ENCODE measurements around the gene IL10. TPM values are rescaled to one million over a fixed set of nuclear protein-coding genes. Genes with fewer than 3 reads are reported as not detected.

The IL10 gene
- polyA plus RNA-seq, 1 donor from 2014 or later: 0.56 TPM

GRCh38 chr1:206738370-206739366 lies 33.6 kb downstream of the IL10 start:
- Mint-ChIP-seq H3K27ac (peak overlapping the region; percentile 18 to 83 (median 50)), H3K36me3 (peaks cover 3% of the 10 kb centered on the region), H3K4me3 (peak overlapping the region in 2 of 4 donors; percentile 84 to 85), H3K27me3 (peaks cover 2% of the 10 kb centered on the region), H3K9me3 (no peaks in the 10 kb centered on the region), H3K4me1 (peaks cover 53 to 66% (median 64%) of the 10 kb centered on the region in 3 donors)

DNA sequence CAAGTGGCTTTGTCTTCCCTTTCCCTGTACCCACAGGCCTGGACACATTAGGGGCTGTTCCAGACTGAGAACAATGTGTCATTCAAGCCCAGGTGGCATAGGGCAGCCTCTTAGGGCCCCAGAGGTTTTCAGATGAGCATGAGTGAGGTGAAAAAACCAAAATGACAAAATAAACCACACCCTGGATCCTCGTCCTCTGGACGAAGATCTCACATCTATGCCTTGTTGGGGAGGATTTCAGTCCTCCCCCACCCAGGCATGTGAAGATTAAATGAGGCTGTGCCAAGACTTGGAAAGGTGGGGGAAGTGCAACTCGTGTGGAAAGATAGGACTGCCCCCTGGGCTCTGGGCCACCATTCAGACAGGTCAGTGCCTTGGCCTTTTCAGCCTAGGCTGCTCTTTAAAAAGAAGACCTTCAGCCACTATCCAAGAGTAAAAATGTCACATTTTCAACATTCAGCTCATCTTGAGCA lies 34.5 kb downstream of the IL10 start:
- Mint-ChIP-seq H3K27ac (peak overlapping the region; percentile 18 to 83 (median 50)), H3K9me3 (no peaks in the 10 kb centered on the region), H3K27me3 (peaks cover 2% of the 10 kb centered on the region), H3K4me1 (peaks cover 48 to 61% (median 58%) of the 10 kb centered on the region in 3 donors), H3K36me3 (peaks cover 5% of the 10 kb centered on the region), H3K4me3 (peak overlapping the region in 1 of 4 donors; percentile 49)

GRCh38 chr1:206736878-206737728 lies 35.2 kb downstream of the IL10 start:
- Mint-ChIP-seq H3K36me3 (peaks cover 5% of the 10 kb centered on the region), H3K4me3 (peak overlapping the region in 1 of 4 donors; percentile 49), H3K9me3 (no peaks in the 10 kb centered on the region), H3K27ac (peak overlapping the region; percentile 18 to 97 (median 80)), H3K4me1 (peaks cover 43 to 56% (median 55%) of the 10 kb centered on the region in 3 donors), H3K27me3 (peaks cover 2% of the 10 kb centered on the region)

GRCh38 chr1:206735553-206736031 lies 36.7 kb downstream of the IL10 start:
- H3K4me3 Mint-ChIP-seq: peak overlapping the region in 1 of 4 donors; percentile 51

DNA sequence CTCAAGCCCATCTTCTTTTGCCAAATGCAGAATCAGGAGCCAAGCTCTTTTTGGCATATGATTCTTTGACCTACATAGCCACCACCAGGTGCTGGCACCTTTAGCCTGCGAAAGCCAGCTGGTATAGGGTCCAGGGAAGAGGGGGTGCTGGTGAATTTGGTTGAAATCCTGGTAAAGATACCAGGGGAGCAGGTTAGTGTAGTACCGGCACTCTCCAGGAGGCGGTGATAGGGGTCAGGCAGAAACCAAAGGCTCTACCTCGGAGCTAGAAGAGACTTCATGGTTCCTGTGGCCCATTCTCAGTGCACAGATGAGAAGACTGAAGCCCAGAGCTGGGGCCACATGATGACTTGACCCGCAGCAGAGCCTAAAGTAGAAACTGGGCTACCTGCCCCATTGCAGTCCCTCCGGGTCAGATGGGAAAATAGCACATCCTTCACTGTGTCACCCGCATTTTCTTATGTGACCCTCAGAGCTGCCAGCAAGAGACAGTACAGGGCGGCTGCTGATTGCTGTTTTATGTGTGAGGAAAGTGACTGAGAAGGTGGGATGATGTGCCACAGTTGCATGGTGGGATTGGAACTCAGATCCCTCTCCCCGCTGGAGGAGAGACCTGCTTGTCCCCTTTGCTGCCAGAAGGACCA lies 37.7 kb downstream of the IL10 start:
- peaks cover 27 to 40% (median 36%) of the 10 kb centered on the region in 3 donors for H3K4me1 Mint-ChIP-seq
- peak overlapping the region; percentile 83 to 97 (median 87) for H3K27ac Mint-ChIP-seq
- H3K9me3 Mint-ChIP-seq: no peaks in the 10 kb centered on the region
- peaks cover 2% of the 10 kb centered on the region for H3K27me3 Mint-ChIP-seq
- peak overlapping the region in 1 of 4 donors; percentile 27 for H3K4me3 Mint-ChIP-seq
- peaks cover 5% of the 10 kb centered on the region for H3K36me3 Mint-ChIP-seq

More at GRCh38 chr1:206735553-206736031, 36.7 kb downstream of the IL10 start:
- Mint-ChIP-seq H3K4me1 (peaks cover 33 to 46% (median 40%) of the 10 kb centered on the region in 3 donors), H3K36me3 (peaks cover 5% of the 10 kb centered on the region), H3K9me3 (no peaks in the 10 kb centered on the region), H3K27me3 (peaks cover 2% of the 10 kb centered on the region), H3K27ac (peak overlapping the region in 2 of 3 donors; percentile 83 to 97)

- Mint-ChIP-seq H3K27ac (peak overlapping the region in 1 of 3 donors; percentile 78), H3K36me3 (peaks cover 2% of the 10 kb centered on the region), H3K4me3 (no peak overlapping the region), H3K27me3 (no peaks in the 10 kb centered on the region), H3K9me3 (no peaks in the 10 kb centered on the region), H3K4me1 (peaks cover 14 to 25% (median 23%) of the 10 kb centered on the region in 3 donors)
These were observed 39.3 kb downstream of the IL10 start for GRCh38 chr1:206732992-206733391.

- H3K27ac Mint-ChIP-seq: no peak overlapping the region
- H3K9me3 Mint-ChIP-seq: no peaks in the 10 kb centered on the region
- no peak overlapping the region for H3K4me3 Mint-ChIP-seq
- peaks cover 2% of the 10 kb centered on the region for H3K36me3 Mint-ChIP-seq
- no peaks in the 10 kb centered on the region for H3K27me3 Mint-ChIP-seq
- H3K4me1 Mint-ChIP-seq: peaks cover 10 to 20% (median 18%) of the 10 kb centered on the region in 3 donors
These were observed 39.8 kb downstream of the IL10 start for GRCh38 chr1:206732508-206732907.

DNA sequence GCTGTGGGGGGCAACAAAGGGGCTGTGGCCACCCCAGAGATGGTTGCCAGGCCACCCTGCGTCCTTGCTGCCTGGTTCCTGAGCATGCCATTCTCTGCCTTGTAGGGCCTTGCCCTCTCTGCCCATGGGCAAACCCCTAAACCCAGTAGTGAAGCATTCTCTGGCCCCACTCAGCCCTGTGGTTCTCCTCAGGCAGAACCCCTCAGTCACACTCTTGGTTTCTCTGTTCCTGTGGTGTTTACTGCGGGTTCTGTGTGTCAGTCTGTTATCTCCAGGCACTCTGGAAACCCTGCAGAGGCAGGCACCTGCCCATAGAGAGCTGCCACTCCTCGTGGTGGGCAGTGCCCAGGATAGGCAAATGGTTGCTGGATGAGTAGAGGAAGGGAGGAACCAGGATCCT lies 42.8 kb downstream of the IL10 start:
- peak overlapping the region in 2 of 3 donors; percentile 39 to 82 for H3K27ac Mint-ChIP-seq
- H3K4me3 Mint-ChIP-seq: no peak overlapping the region
- H3K9me3 Mint-ChIP-seq: no peaks in the 10 kb centered on the region
- no peaks in the 10 kb centered on the region for H3K27me3 Mint-ChIP-seq
- H3K4me1 Mint-ChIP-seq: peaks cover 19 to 28% (median 27%) of the 10 kb centered on the region in 3 donors
- peaks cover 2% of the 10 kb centered on the region for H3K36me3 Mint-ChIP-seq

DNA sequence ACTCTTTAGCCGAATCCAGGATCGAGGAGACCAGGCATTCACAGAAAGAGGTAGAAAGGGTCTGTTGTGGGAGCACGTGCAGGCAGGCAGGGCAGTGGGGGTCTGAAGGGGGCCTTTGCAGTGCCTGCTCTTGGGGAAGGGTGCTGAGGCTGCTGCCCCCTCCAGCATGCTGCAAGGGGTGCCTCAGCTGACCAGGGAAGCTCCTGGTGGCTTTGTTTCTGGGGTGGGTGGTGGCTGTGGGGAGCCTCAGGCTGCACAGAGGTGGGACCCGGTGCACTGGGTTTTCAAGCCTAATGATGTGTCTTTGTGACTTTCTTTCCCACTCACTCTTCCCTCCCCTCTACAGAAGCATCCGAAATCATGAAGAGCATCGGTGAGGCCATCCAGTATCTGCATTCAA lies 43.2 kb downstream of the IL10 start:
- Mint-ChIP-seq H3K27ac (peak overlapping the region in 1 of 3 donors; percentile 82), H3K27me3 (no peaks in the 10 kb centered on the region), H3K36me3 (peaks cover 2% of the 10 kb centered on the region), H3K4me3 (no peak overlapping the region), H3K9me3 (no peaks in the 10 kb centered on the region), H3K4me1 (peaks cover 19 to 31% (median 27%) of the 10 kb centered on the region in 3 donors)

- peaks cover 2% of the 10 kb centered on the region for H3K36me3 Mint-ChIP-seq
- no peaks in the 10 kb centered on the region for H3K9me3 Mint-ChIP-seq
- peaks cover 20 to 35% (median 31%) of the 10 kb centered on the region in 3 donors for H3K4me1 Mint-ChIP-seq
- H3K4me3 Mint-ChIP-seq: no peak overlapping the region
- no peaks in the 10 kb centered on the region for H3K27me3 Mint-ChIP-seq
- H3K27ac Mint-ChIP-seq: peak overlapping the region in 2 of 3 donors; percentile 23 to 82
These were observed 43.7 kb downstream of the IL10 start for GRCh38 chr1:206728697-206728987.

GRCh38 chr1:206727981-206728696 lies 44.2 kb downstream of the IL10 start:
- no peaks in the 10 kb centered on the region for H3K9me3 Mint-ChIP-seq
- H3K27ac Mint-ChIP-seq: peak overlapping the region in 2 of 3 donors; percentile 23 to 82
- H3K36me3 Mint-ChIP-seq: no peaks in the 10 kb centered on the region
- peaks cover 20 to 35% (median 31%) of the 10 kb centered on the region in 3 donors for H3K4me1 Mint-ChIP-seq
- H3K27me3 Mint-ChIP-seq: no peaks in the 10 kb centered on the region
- no peak overlapping the region for H3K4me3 Mint-ChIP-seq

GRCh38 chr1:206725109-206725963 lies 47.0 kb downstream of the IL10 start:
- Mint-ChIP-seq H3K4me1 (peaks cover 27 to 51% (median 42%) of the 10 kb centered on the region in 3 donors), H3K36me3 (no peaks in the 10 kb centered on the region), H3K27ac (no peak overlapping the region), H3K27me3 (no peaks in the 10 kb centered on the region), H3K4me3 (peak overlapping the region in 1 of 4 donors; percentile 85), H3K9me3 (no peaks in the 10 kb centered on the region)
